ENCODE data around the gene ARL6IP4. TPM values are rescaled to one million over a fixed set of nuclear protein-coding genes. Genes with fewer than 3 reads are reported as not detected.
A peak's percentile ranks its signal among the peaks of the same experiment; 100 is the strongest.

The ARL6IP4 gene
- total RNA-seq, 4 donors from 2014 or later = 197 to 338 (median 251) TPM

- Histone ChIP-seq H3K9me3 (no peaks in the 10 kb centered on the region), H3K27ac (peak overlapping the region; percentile 27 to 91 (median 57)), H3K4me1 (peaks cover 0 to 76% (median 35%) of the 10 kb centered on the region in 4 donors), H3K36me3 (no peaks in the 10 kb centered on the region), H3K4me3 (no peak overlapping the region), H3K27me3 (no peaks in the 10 kb centered on the region)
- WGBS, 2 donors = 37 to 48% methylated on average over 7 to 10 of the region's 10 CpGs
- TF ChIP-seq POLR2A (IDR thresholded peaks at IDR 0.05) (no peak), CTCF (IDR thresholded peaks at IDR 0.05) (peak in 2 of 5 experiments; percentile 23 to 29), EP300 (IDR thresholded peaks at IDR 0.05) (peak in 1 of 2 donors; percentile 83)
- peak; percentile 72 to 78 for DNase-seq (ENCODE audit: low spot score in 2 of 2)
Observed at GRCh38 chr12:122946690-122947341, 33.7 kb upstream of the ARL6IP4 start.

- no peak for TF ChIP-seq POLR2A (IDR thresholded peaks at IDR 0.05)
- TF ChIP-seq CTCF (IDR thresholded peaks at IDR 0.05) = peak in 2 of 5 experiments; percentile 17 to 26
- no peak for TF ChIP-seq EP300 (IDR thresholded peaks at IDR 0.05)
- 74% methylated on average over 9 to 10 of the region's 15 CpGs for WGBS, 2 donors
- no peak for DNase-seq (ENCODE audit: low spot score in 2 of 2)
- no peaks in the 10 kb centered on the region for H3K27me3 ChIP-seq
- no peaks in the 10 kb centered on the region for H3K9me3 ChIP-seq
- H3K27ac ChIP-seq = peak overlapping the region; percentile 27 to 91 (median 57)
- no peaks in the 10 kb centered on the region for H3K36me3 ChIP-seq
- H3K4me1 ChIP-seq = peaks cover 0 to 76% (median 35%) of the 10 kb centered on the region in 4 donors
- no peak overlapping the region for H3K4me3 ChIP-seq
Observed at GRCh38 chr12:122947352-122947792, 33.1 kb upstream of the ARL6IP4 start.

- H3K27me3 ChIP-seq = no peaks in the 10 kb centered on the region
- TF ChIP-seq EP300 (IDR thresholded peaks at IDR 0.05) = no peak
- TF ChIP-seq POLR2A (IDR thresholded peaks at IDR 0.05) = no peak
- TF ChIP-seq CTCF (IDR thresholded peaks at IDR 0.05) = no peak
- 90 to 100% methylated on average over 5 to 14 of the region's 14 CpGs for WGBS, 2 donors
- no peaks in the 10 kb centered on the region for H3K36me3 ChIP-seq
- no peak for DNase-seq (ENCODE audit: low spot score in 2 of 2)
- H3K4me1 ChIP-seq = peaks cover 0 to 67% (median 35%) of the 10 kb centered on the region in 4 donors
- no peaks in the 10 kb centered on the region for H3K9me3 ChIP-seq
- H3K27ac ChIP-seq = peak overlapping the region in 2 of 4 donors; percentile 77 to 91
- no peak overlapping the region for H3K4me3 ChIP-seq
Observed at GRCh38 chr12:122948605-122949004, 31.9 kb upstream of the ARL6IP4 start.

- Histone ChIP-seq H3K27ac (peak overlapping the region in 2 of 4 donors; percentile 63 to 66), H3K4me1 (peaks cover 0 to 59% (median 35%) of the 10 kb centered on the region in 4 donors), H3K9me3 (no peaks in the 10 kb centered on the region), H3K4me3 (no peak overlapping the region), H3K27me3 (no peaks in the 10 kb centered on the region), H3K36me3 (no peaks in the 10 kb centered on the region)
- TF ChIP-seq POLR2A (IDR thresholded peaks at IDR 0.05) (no peak), EP300 (IDR thresholded peaks at IDR 0.05) (no peak), CTCF (IDR thresholded peaks at IDR 0.05) (no peak)
- DNase-seq (ENCODE audit: low spot score in 2 of 2) = no peak
- WGBS, 2 donors = 68 to 77% methylated on average over 6 to 8 of the region's 8 CpGs
Observed at GRCh38 chr12:122949405-122949804, 31.1 kb upstream of the ARL6IP4 start.
